Fibroblast of lung (primary cell): ENCODE data around the gene NTN1. TPM values are rescaled to one million over a fixed set of nuclear protein-coding genes. Genes with fewer than 3 reads are reported as not detected.
A peak's percentile ranks its signal among the peaks of the same experiment; 100 is the strongest.

ENCODE experiments used
- DNase-seq, 2 donors: peaks; one replicate each; pipeline versions ENCODE4 v3.0.0 to v3.0.0-alpha.2; 2010; ENCODE audit warnings: low read depth in 2 of 2
- H2AFZ ChIP-seq: 2 replicates; pipeline ENCODE4 v1.5.1; 2012; ENCODE audit warnings: low read length, control low read depth, inconsistent platforms
- H3K27ac ChIP-seq: 2 replicates; pipeline ENCODE4 v1.5.1; 2011; ENCODE audit warnings: low read length, control low read depth; ENCODE audit not compliant: insufficient read depth
- H3K27me3 ChIP-seq: 2 replicates; pipeline ENCODE4 v1.5.1; 2011; ENCODE audit warnings: mild to moderate bottlenecking, low read length; ENCODE audit not compliant: control insufficient read depth, insufficient read depth
- H3K36me3 ChIP-seq: 2 replicates; pipeline ENCODE4 v1.5.1; 2011; ENCODE audit warnings: low read length; ENCODE audit not compliant: control insufficient read depth, insufficient read depth
- H3K4me1 ChIP-seq: 2 replicates; pipeline ENCODE4 v1.5.1; 2011; ENCODE audit warnings: low read length; ENCODE audit not compliant: control insufficient read depth, insufficient read depth; ENCODE audit errors: extremely low read depth
- H3K4me2 ChIP-seq: 2 replicates; pipeline ENCODE4 v1.5.1; 2011; ENCODE audit warnings: low read length, control low read depth; ENCODE audit not compliant: insufficient read depth; ENCODE audit errors: extremely low read depth
- H3K4me3 ChIP-seq, 4 experiments: fragments of 200-600 bp in 1 of 4; sonication (generic) in 1 of 4; replicated peaks in 1 of 4; 2 replicates each; pipeline ENCODE4 v1.5.1; 2011 to 2016; ENCODE audit warnings: low read length in 4 of 4, low read depth in 3 of 4, mild to moderate bottlenecking in 3 of 4, control low read depth in 2 of 4, inconsistent platforms in 1 of 4, mixed read lengths in 1 of 4; ENCODE audit not compliant: insufficient read depth in 1 of 4; ENCODE audit errors: control extremely low read depth in 1 of 4
- H3K79me2 ChIP-seq: 2 replicates; pipeline ENCODE4 v1.5.1; 2012; ENCODE audit warnings: mild to moderate bottlenecking, low read length, inconsistent platforms; ENCODE audit not compliant: control insufficient read depth, insufficient read depth
- H3K9ac ChIP-seq: 2 replicates; pipeline ENCODE4 v1.5.1; 2011; ENCODE audit warnings: mild to moderate bottlenecking, low read length, control low read depth; ENCODE audit not compliant: insufficient read depth
- H3K9me3 ChIP-seq: 2 replicates; pipeline ENCODE4 v1.5.1; 2012; ENCODE audit warnings: low read depth, low read length; ENCODE audit not compliant: control insufficient read depth, insufficient read depth
- H4K20me1 ChIP-seq: 2 replicates; pipeline ENCODE4 v1.5.1; 2011; ENCODE audit warnings: low read length; ENCODE audit not compliant: control insufficient read depth, insufficient read depth; ENCODE audit errors: extremely low read depth
- EZH2 ChIP-seq: IDR thresholded peaks from 2 replicates; pipeline ENCODE4 v1.5.1; 2012; ENCODE audit warnings: low read length, control low read depth, mild to moderate bottlenecking; ENCODE audit errors: missing control alignments
- polyA plus RNA-seq, 2 donors: library from polyadenylated mRNA; depleted of rRNA in 1 of 2; stranded (reverse) in 1 of 2; unstranded in 1 of 2; fragments of >200 nt; gene quantifications; 2 replicates each; pipeline ENCODE4 v1.2.1, GENCODE V29; 2011 to 2012; ENCODE audit warnings: missing spikeins in 1 of 2
- total RNA-seq: library from RNA; depleted of rRNA; stranded (reverse); fragments of >200 nt; gene quantifications from 2 replicates; pipeline ENCODE4 v1.2.1, GENCODE V29; 2014
- TF ChIP-seq, protein P1 (sequence below), 2 donors: IDR thresholded peaks in 1 of 2; conservative IDR thresholded peaks in 1 of 2; 1 replicate in 1 of 2; 2 replicates in 1 of 2; pipeline ENCODE4 v1.5.1; 2011 to 2012; ENCODE audit warnings: low read length in 2 of 2, control low read depth in 1 of 2, inconsistent platforms in 1 of 2, low read depth in 1 of 2, mild to moderate bottlenecking in 1 of 2

The NTN1 gene
- total and polyA plus RNA-seq, 2 donors (not counting 1 experiment from before 2014, with no cell fraction given): 0.17 to 3.1 TPM

DNA sequence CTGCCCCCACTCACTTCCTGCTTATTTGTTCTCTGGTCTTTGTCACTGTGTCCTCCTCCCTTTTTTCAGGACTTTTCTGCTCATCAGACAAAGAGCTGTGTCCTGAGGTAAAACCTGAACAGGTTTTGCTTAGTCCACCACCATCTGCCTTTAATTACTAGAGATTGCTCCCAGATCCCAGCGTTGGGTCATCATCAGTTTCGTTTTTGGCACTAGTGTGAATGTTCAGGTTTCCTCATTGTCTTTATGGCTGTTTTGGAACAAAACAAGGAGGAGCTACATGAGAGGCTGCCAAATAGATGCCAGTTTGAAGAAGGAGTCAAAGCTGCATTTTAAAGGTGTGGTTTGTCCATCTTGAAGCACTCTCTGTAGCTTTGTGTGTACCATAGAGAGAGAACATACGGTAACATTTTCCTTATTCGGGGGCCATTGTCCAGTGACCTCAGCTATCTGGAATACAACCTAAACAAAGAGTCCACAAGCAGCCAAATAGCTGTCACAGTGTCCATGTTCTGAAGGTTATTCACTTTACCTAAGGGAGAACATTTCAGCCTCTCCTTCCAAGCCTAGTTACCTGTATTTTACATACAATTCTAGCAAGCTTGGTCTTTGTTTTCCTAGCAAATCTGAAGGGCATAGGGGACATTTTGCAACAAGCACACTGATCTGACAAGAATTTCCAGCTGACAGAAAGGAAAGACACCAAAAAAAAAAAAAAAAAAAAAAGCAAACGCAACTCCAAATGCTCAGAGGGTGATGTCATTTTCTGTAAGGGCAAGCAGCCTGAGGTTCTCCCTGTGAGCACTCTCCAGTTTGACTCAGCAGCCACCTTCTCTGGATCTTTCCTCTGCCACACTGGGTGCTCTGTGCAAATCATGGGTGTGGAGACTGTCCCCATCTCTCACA lies 196.1 kb downstream of the NTN1 start:
- H3K27me3 ChIP-seq: no peaks in the 10 kb centered on the region
- H3K27ac ChIP-seq: peak overlapping the region; percentile 7
- H3K79me2 ChIP-seq: no peaks in the 10 kb centered on the region
- TF ChIP-seq, protein P1, sequence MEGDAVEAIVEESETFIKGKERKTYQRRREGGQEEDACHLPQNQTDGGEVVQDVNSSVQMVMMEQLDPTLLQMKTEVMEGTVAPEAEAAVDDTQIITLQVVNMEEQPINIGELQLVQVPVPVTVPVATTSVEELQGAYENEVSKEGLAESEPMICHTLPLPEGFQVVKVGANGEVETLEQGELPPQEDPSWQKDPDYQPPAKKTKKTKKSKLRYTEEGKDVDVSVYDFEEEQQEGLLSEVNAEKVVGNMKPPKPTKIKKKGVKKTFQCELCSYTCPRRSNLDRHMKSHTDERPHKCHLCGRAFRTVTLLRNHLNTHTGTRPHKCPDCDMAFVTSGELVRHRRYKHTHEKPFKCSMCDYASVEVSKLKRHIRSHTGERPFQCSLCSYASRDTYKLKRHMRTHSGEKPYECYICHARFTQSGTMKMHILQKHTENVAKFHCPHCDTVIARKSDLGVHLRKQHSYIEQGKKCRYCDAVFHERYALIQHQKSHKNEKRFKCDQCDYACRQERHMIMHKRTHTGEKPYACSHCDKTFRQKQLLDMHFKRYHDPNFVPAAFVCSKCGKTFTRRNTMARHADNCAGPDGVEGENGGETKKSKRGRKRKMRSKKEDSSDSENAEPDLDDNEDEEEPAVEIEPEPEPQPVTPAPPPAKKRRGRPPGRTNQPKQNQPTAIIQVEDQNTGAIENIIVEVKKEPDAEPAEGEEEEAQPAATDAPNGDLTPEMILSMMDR (conservative IDR thresholded peaks at IDR 0.05 in 1 of 2, IDR thresholded peaks at IDR 0.05 in 1 of 2; ENCODE audit: low read depth in 1 of 2, low read length in 2 of 2): no peak
- TF ChIP-seq EZH2: no peak
- no peaks in the 10 kb centered on the region for H3K36me3 ChIP-seq
- DNase-seq: peak; percentile 72 to 85
- H3K4me3 ChIP-seq: no peak overlapping the region
- H3K9me3 ChIP-seq: no peaks in the 10 kb centered on the region
- H3K4me2 ChIP-seq: peak overlapping the region; percentile 3
- H2AFZ ChIP-seq: peak overlapping the region; percentile 4
- H4K20me1 ChIP-seq: no peaks in the 10 kb centered on the region
- H3K9ac ChIP-seq: no peak overlapping the region
- no peaks in the 10 kb centered on the region for H3K4me1 ChIP-seq

DNA sequence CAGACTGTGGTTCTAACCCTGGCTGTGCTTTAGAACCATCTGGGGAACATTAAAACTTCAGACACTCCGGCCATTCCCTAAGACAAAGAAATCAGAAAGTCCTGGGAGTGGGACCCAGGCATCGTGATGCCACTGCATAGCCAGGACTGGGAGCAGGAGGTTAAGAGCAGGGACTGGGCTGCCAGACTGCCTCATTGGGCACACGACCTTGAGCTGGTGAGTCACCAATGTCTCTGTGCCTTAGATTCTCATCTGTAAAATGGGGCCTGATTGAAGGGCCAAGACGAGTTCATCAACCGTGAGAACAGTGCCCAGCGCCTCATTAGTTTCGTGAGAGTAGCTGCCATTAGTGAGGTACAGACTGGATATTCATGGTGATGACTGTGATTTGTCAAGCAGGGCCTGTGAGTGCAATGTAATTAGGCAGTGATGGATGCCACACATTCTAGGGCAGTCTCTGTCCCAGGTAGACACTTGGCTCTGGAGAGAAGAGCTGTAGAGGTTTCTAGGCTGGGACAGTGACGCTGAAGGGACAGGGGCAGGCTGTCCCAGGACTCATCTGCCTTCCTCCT lies 196.8 kb downstream of the NTN1 start:
- no peaks in the 10 kb centered on the region for H3K79me2 ChIP-seq
- H3K27ac ChIP-seq: peak overlapping the region; percentile 7
- no peak overlapping the region for H3K9ac ChIP-seq
- DNase-seq: no peak
- H4K20me1 ChIP-seq: no peaks in the 10 kb centered on the region
- no peaks in the 10 kb centered on the region for H3K9me3 ChIP-seq
- H3K36me3 ChIP-seq: no peaks in the 10 kb centered on the region
- no peak overlapping the region for H3K4me2 ChIP-seq
- TF ChIP-seq, protein P1 (conservative IDR thresholded peaks at IDR 0.05 in 1 of 2, IDR thresholded peaks at IDR 0.05 in 1 of 2; ENCODE audit: low read depth in 1 of 2, low read length in 2 of 2): no peak
- no peak for TF ChIP-seq EZH2
- no peaks in the 10 kb centered on the region for H3K4me1 ChIP-seq
- no peak overlapping the region for H2AFZ ChIP-seq
- H3K27me3 ChIP-seq: no peaks in the 10 kb centered on the region
- no peak overlapping the region for H3K4me3 ChIP-seq

DNA sequence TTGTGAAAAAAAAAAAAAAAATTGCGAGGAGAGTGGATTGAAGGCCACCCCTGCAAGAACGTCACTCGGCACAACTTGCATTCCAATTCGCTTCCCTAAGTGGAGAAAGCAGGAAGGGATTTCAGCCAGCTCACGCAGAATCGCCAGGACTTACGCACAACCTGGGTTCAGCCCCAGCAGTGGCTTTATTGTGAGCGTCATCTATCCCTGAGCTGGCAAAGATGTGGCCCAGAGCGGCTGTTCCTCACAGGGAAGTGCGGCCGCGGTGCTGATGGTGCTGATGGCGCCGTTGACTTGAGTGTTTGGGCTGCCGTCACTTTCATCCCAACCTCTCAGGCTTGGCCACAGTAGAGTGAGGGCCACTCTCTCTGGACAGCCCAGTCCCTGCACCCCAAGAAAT lies 197.6 kb downstream of the NTN1 start:
- H3K27ac ChIP-seq: no peak overlapping the region
- no peaks in the 10 kb centered on the region for H3K27me3 ChIP-seq
- no peak overlapping the region for H3K9ac ChIP-seq
- TF ChIP-seq EZH2: no peak
- TF ChIP-seq, protein P1 (conservative IDR thresholded peaks at IDR 0.05 in 1 of 2, IDR thresholded peaks at IDR 0.05 in 1 of 2; ENCODE audit: low read depth in 1 of 2, low read length in 2 of 2): no peak
- H3K4me3 ChIP-seq: no peak overlapping the region
- no peak overlapping the region for H3K4me2 ChIP-seq
- H3K36me3 ChIP-seq: no peaks in the 10 kb centered on the region
- no peaks in the 10 kb centered on the region for H4K20me1 ChIP-seq
- H3K79me2 ChIP-seq: no peaks in the 10 kb centered on the region
- no peaks in the 10 kb centered on the region for H3K4me1 ChIP-seq
- no peak for DNase-seq
- H2AFZ ChIP-seq: no peak overlapping the region
- no peaks in the 10 kb centered on the region for H3K9me3 ChIP-seq
